ENCODE measurements around the gene CELSR2.
"Not testable (repeated sequence)": the region's sequence is repeated elsewhere in the genome, so short reads cannot be mapped to it uniquely, and the experiment has no call there.

Gene CELSR2

DNA sequence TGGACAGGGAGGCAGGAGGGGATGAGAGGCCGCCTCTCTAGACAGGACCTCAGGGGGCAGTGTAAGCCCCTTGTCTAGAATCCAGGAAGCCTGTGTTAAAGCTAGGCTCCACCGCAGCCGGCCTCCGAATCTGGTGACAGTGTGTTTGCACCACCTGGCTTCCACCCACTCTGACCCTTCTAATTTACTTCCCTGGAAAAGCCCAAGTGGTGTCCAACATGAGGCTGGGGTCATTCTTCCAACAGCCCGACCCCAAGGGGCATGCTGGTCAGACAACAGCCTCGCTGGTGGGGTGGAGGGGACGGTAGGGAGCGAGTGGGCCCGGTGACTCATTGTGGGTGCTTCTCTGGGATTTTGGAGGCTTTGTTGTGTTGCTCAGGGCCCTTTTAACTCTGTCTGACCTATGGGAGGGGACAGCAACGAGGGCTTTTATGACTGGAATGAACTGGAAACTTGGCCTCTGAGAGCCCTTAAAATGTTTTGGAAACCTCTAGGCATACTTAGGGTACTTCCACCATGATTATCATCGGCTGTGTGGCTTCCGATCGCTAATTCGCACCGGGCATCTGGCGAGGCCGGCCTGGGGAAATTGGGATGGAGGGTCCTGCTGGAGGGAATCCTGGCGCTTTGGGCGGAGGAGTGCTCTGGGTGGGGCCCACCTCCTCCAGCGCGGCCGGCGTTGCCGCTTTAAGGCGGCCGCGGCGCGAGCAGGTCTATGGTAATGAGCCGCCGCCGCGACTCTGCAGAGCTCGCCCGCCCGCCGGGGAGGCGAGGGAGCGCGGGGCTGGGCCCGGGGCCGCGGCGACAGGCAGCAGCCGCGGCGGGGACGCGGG, at the start of gene CELSR2:
Gene CELSR2, plus strand, starts transcription at position 743 of the 833 bp plus-strand sequence. CDS start 541 bp downstream, outside the sequence.
- peak; percentile 29 to 57 for DNase-seq

GRCh38 chr1:109199710-109200109, 49.6 kb upstream of the CELSR2 start:
- DNase-seq, result no peak

- peak; percentile 69 to 73 for DNase-seq
These were observed 48.1 kb upstream of the CELSR2 start for GRCh38 chr1:109201123-109201703.

GRCh38 chr1:109204484-109204883, 44.9 kb upstream of the CELSR2 start:
- no peak for DNase-seq

DNA sequence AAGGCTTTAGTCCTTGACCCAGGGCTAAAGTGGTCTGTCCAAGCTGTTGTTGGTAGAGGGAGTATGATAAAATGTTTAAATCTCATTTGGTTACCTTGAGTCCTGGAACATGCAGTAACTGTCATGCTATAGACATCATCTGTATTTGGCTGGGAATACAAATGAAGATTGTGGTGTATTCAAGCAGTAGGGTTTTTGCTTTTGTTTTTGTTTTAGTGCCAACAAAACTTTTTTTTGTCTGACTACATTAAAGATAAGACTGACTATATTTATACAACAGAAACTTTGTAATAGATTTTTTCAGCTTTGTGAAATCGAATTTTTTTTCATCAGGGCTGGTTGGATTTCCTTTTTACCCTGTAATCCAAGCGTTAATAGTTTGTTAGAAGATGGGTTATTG, 43.0 kb upstream of the CELSR2 start:
- DNase-seq, result no peak

- no peak for DNase-seq
These were observed 41.8 kb upstream of the CELSR2 start for GRCh38 chr1:109207467-109208103.

DNA sequence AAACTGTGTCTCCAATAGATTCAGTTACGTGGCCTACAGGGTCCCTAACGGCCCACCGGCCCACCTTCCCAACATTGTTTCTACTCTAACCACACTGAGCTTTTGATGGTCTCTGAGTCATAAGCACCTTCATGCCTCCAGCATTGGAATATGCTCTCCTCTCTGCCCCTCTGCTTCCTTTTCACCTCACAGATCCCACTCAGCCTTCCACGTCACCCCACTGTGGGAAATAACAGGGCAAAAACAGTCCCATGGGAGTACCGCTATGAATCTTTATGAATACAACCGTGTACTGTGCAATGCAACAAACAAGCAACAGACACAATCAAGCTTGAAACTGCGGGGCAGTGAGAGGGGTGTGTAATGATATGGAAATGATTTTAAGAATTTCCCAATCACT, 40.9 kb upstream of the CELSR2 start:
- DNase-seq, result no peak

DNA sequence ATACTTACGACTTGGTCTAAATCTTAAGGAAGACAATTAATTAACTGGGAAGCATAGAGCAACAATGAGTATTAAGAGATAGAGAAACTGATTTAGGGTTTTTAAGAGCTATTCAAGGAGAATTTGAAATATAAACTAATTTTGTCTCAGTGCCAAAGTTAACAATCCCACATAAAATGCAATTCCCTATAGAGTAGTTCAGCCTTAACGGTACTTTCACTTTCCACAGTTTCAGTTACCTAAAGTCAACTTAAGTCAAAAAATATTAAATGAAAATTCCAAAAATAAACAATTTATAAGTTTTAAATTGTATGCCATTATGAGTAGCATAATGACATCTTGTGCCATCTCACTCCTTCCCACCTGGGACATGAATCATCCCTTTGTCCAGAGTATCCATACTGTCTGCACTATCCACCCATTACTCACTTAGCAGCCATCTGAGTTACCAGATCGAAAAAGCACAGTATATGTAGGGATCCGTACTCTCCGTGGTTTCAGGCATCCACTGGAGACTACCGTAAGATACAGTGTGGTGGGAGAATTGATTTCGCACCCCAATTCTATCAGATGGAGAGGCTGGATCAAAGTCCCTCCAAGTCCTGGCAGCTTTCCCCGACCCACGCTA, 40.4 kb upstream of the CELSR2 start:
- no peak for DNase-seq

- DNase-seq, result no peak
These were observed 39.3 kb upstream of the CELSR2 start for GRCh38 chr1:109210058-109210457.

DNA sequence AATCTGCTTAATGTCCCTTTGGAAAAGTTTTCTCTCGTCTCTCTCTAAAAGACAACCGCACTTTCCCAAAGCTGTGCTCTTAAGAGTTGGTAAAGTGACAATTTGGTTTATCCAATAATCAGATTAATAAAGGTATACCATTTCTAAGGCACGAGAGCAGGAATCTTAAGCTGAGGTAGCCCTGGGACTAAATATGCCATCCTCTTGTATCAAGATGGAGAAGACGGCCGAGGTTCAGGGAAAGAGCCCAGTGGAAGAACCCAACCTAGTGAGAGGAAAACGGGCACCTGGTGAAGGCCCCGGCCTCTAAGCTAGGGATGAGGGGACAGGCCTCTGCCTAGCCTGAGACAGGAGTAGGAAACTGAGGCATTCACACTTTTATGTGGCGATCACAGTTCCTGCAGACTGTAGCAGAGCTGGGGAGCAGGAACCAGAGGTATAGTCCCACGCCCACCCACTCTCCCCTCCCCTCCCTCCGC, 36.0 kb upstream of the CELSR2 start:
- DNase-seq, result no peak

DNA sequence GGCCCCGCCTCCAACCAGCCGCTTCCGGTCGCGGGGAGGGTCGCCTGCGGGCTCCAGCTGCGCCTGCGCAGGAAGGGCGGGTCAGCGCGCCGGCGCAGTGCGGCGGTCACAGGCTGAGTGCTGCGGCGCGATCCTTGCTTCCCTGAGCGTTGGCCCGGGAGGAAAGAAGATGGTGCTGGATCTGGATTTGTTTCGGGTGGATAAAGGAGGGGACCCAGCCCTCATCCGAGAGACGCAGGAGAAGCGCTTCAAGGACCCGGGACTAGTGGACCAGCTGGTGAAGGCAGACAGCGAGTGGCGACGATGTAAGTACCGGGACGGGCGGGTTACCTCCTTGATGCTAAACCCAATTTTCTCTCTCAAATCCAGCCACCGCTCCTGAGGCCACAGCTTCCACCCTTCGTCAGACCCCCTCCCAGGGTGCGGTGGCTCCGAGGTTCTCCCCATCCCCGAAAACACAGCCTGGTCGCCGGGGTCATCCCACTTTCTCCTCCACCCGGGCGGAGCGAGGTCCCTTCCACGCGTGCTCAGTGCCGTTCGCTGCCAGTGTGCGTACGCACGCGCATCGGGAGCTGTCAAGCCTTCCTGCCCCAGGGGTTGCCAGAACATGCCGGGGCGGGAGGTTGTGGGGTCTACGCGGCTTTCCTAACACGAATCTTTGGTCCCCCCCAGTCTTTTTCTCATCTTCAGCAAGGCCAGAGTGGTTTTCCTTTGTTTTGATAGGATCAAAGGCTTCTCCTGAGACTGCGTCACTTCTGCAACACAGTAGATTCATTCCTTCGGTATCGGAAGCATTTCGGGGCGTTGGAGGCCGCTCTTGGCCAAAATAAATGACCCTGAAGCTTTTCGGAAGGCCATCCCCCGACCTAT, 35.3 kb upstream of the CELSR2 start, which contains the start of gene SARS1:
Gene SARS1, plus strand, starts transcription at position 95 of the 870 bp plus-strand sequence. Its CDS starts 75 bp downstream, at position 170.
- DNase-seq, result peak; percentile 86

DNA sequence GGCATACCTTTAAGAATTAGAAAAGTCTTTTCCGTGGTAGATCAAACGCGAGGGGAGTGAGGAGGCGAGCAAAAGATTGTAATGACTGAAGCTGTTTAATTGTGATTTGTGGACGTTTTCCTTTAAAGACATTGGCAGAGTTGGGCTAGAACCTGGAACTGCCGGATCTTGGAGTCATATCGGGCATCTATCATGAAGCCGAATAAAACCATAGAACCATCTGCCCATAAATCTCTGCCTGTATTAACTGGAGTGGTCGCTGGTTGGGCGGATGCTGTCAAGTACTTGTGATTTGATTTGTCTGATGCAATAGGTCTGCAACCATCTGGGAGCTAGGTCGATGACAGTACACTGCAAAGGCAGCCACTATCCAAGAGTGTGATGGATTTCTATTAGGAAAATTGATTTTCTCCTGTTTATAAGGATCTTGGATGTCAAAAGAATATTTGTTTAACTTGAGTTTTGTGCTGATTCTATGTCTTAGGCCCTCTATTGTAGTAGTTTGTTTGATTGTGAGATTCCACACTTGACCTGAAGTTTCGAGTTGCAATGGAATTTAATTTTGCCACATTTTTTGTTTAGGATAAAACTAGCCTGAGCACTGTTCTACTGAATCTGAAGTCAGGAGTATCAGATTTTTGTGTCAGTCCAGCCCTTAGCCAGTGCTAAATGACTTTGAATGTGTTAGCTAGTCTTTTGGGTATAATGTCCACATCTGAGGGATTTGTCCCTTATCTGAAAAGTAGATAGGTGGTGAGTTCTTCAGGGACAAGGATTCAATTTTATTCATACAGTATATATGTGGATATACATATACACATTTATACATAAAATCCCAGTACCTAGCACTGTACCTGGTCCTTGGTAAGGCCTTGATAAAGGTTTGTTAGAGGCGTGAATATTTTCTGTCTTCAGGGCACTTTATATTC, 34.4 kb upstream of the CELSR2 start:
- DNase-seq, result peak; percentile 17 to 24

GRCh38 chr1:109216662-109217061, 32.7 kb upstream of the CELSR2 start:
- no peak for DNase-seq

- no peak for DNase-seq
These were observed 30.8 kb upstream of the CELSR2 start for GRCh38 chr1:109218516-109218915.

GRCh38 chr1:109221201-109221600, 28.1 kb upstream of the CELSR2 start:
- DNase-seq, result not testable (repeated sequence)

DNA sequence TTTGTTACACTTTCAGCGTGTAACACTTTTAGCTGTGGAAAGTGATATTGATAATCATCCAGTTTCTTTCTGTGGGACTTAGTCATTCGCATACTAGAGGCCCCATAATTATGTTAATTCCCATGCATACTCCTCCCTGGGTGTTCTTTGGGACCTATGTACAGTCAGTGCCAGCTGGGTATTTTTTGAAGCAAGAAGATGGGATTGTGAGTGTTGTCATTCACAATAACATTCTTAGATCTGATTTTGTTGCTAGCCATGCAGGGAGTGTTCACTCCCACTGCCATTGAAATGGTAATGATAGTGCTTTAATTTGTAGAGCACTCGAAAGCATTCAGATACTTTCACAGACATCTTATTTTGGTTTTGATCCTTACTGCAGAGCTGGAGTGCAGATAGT, 24.0 kb upstream of the CELSR2 start:
- no peak for DNase-seq

DNA sequence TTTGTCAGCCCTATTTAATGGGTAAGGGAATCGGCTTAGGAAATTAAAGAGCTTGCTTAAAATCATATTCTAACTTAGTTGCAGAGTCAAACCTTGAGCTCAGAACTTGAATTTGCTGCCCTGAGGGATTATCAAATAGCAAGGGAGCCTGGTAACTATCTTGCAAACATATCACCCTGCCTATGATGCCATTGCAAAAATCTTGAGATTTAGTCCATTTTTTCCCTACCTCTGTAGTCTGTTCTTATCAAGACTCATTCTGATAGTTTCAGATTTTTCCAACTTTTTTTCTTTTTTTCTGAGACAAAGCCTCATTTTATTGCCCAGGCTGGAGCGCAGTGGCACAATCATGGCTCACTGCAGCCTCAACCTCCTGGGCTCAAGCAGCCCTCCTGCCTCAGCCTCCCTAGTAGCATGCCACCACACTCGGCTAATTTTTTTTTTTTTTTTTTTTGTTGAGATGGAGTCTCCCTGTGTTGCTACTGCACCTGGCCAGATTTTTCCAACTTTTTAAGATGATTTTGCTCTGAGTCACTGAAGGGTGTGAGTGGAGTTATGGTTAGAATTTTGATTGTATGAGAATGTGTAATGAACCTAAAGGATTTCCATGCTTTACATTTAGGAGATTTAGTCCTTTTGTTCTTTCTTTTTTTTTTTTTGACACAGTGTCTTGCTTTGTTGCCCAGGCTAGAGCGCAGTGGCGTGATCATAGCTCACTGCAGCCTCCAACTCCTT, 23.5 kb upstream of the CELSR2 start:
- DNase-seq, result no peak

- DNase-seq, result no peak
These were observed 21.2 kb upstream of the CELSR2 start for GRCh38 chr1:109228167-109228566.

DNA sequence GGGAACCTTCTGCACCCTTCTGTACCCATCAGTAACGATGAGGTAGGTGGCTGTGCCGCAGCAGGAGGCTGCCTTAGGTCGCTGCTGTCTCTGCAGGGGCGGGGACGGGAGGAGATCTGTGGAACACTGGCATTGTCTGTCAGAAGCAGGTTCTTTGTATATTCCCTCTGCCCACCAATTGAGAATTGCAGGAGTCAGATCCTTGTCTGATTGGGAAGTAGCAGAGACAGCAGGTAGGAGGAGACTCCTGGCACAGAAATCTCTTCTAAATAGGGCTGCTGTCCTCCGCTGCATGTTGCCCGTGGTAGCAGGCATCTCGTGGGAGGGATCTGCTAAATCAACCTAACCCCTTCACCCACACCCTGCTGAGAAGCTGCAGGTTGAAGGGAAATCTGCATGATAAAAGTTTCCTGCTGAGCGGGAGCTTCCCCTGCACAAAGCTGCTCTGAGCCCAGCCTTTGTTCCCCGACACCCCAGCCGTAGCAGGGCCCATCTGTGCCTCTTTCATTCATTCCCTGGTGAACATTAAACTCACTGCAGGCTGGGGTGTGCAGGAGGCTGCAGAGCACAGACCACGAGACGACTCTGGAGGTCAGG, 19.7 kb upstream of the CELSR2 start:
- DNase-seq, result no peak

DNA sequence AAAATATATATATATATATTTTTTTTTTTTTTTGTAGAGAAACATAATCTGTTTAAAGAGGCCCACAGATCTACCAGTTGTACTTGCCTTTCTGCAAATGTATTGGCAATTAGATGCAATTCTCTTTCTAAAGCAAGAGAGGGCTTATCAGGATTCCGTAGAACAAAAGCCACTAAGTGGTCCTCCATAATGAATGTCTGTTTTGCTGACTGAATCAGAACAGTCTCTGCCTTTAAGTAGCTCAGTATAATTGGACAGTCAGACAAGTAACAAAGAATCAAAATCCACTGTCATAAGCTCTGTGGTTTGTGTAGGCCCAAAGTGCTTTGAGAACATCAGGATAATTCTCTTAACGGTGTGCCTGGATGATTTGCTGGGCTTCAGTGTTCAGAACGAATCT, 18.3 kb upstream of the CELSR2 start:
- no peak for DNase-seq

Measured in stimulated activated CD4-positive, alpha-beta T cell treated with anti-CD3 and anti-CD28 coated beads, Interleukin-2, amount 100 ng/mL, for 48 hours (primary cell).